ENCODE measurements around the gene FHAD1. TPM values are rescaled to one million over a fixed set of nuclear protein-coding genes. Genes with fewer than 3 reads are reported as not detected.

FHAD1 gene
- total RNA-seq, 1 donor from 2014 or later = 2.1 TPM

DNA sequence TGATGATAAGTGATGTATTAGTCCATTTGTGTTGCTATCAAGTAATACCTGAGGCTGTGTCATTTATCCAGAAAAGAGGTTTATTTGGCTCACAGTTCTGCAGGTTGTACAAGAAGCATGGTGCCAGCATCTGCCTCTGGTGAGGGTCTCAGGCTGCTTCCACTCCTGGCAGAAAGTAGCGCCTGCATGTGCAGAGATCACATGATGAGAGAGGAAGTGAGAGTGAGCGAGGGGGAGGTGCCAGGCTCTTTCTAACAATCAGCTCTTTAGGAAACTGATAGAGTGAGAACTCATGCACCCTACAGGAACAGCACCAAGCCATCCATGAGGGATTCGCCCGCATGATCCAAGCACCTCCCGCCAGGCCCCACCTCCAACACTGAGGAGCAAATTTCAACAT is 2.2 kb upstream of the FHAD1 start:
- no peaks in the 10 kb centered on the region for H3K36me3 ChIP-seq (ENCODE audit: control insufficient read depth in 3 of 3, insufficient read depth in 3 of 3, low read length in 3 of 3)
- H3K4me3 ChIP-seq (ENCODE audit: low read length in 3 of 3) = no peak overlapping the region
- H3K27me3 ChIP-seq (ENCODE audit: control insufficient read depth in 3 of 3, insufficient read depth in 3 of 3, low read length in 3 of 3) = peaks cover 20 to 29% (median 23%) of the 10 kb centered on the region in 3 donors
- H3K9me3 ChIP-seq (ENCODE audit: control insufficient read depth in 3 of 3, low read length in 3 of 3) = no peaks in the 10 kb centered on the region
- peaks cover 0 to 2% (median 0%) of the 10 kb centered on the region in 3 donors for H3K4me1 ChIP-seq (ENCODE audit: control insufficient read depth in 3 of 3, insufficient read depth in 3 of 3, low read length in 3 of 3)
- no peak overlapping the region for H3K27ac ChIP-seq (ENCODE audit: low read depth, low read length)
- no peak overlapping the region for H3K9ac ChIP-seq (ENCODE audit: low read depth in 1 of 3, low read length in 3 of 3)

DNA sequence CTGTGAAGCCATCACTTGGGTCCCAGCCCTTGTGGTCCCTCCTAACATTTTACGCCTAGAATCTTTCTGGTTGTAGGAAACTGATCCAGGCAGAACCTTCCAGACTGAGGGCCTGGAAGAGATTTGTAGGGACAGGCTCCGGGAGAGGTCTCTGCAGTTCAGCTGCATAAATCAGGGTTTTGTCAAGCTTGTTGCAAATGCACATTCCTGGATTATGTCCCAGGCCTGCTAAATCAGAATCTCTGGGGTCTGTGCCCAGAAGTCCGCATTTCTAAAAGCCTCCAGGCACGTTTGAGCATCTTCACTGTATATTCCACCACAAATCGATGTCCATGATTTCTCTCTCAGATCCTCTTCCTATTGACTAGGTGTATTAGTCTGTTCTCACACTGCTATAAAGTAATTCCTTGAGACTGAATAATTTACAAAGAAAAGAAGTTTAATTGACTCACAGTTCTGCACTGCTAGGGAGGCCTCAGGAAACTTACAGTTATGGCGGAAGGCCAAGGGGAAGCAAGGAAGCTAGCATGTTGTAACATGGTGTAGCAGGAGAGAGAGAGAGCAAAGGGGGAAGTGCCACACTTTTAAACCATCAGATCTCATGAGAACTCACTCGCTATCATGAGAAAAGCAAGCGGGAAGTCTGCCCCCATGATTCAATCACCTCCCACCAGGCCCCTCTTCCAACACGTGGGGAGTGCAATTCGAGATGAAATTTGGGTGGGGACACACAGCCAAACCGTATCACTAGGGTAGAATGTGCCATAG is 1.2 kb upstream of the FHAD1 start:
- Histone ChIP-seq H3K27ac (ENCODE audit: low read depth, low read length) (no peak overlapping the region), H3K4me1 (ENCODE audit: control insufficient read depth in 3 of 3, insufficient read depth in 3 of 3, low read length in 3 of 3) (peaks cover 0 to 2% (median 0%) of the 10 kb centered on the region in 3 donors), H3K9ac (ENCODE audit: low read depth in 1 of 3, low read length in 3 of 3) (no peak overlapping the region), H3K9me3 (ENCODE audit: control insufficient read depth in 3 of 3, low read length in 3 of 3) (no peaks in the 10 kb centered on the region), H3K4me3 (ENCODE audit: low read length in 3 of 3) (no peak overlapping the region), H3K27me3 (ENCODE audit: control insufficient read depth in 3 of 3, insufficient read depth in 3 of 3, low read length in 3 of 3) (peaks cover 17 to 29% (median 27%) of the 10 kb centered on the region in 3 donors), H3K36me3 (ENCODE audit: control insufficient read depth in 3 of 3, insufficient read depth in 3 of 3, low read length in 3 of 3) (no peaks in the 10 kb centered on the region)

DNA sequence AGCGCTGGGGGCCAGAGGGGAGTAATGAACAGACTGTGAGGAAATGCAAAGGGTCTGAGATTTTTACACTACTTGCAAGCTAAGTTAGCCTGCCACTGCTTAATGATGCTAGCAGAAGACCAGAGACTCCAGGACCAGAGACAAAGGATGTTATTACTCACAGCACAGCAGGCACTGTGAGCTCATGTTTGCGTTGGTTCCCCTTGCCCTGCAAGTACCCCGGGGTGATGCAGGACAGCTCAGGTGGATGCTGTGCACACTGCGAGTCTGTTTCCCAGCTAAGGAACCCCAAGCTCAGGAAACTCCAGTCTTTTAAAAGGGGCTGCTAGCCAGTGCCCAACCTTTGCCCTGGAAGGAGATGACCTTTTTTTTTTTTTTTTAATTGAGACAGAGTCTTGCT is 1.2 kb downstream of the FHAD1 start:
- Histone ChIP-seq H3K4me3 (ENCODE audit: low read length in 3 of 3) (no peak overlapping the region), H3K27me3 (ENCODE audit: control insufficient read depth in 3 of 3, insufficient read depth in 3 of 3, low read length in 3 of 3) (peaks cover 23 to 34% (median 29%) of the 10 kb centered on the region in 3 donors), H3K36me3 (ENCODE audit: control insufficient read depth in 3 of 3, insufficient read depth in 3 of 3, low read length in 3 of 3) (no peaks in the 10 kb centered on the region), H3K9ac (ENCODE audit: low read depth in 1 of 3, low read length in 3 of 3) (no peak overlapping the region), H3K27ac (ENCODE audit: low read depth, low read length) (no peak overlapping the region), H3K4me1 (ENCODE audit: control insufficient read depth in 3 of 3, insufficient read depth in 3 of 3, low read length in 3 of 3) (peaks cover 0 to 2% (median 0%) of the 10 kb centered on the region in 3 donors), H3K9me3 (ENCODE audit: control insufficient read depth in 3 of 3, low read length in 3 of 3) (no peaks in the 10 kb centered on the region)

DNA sequence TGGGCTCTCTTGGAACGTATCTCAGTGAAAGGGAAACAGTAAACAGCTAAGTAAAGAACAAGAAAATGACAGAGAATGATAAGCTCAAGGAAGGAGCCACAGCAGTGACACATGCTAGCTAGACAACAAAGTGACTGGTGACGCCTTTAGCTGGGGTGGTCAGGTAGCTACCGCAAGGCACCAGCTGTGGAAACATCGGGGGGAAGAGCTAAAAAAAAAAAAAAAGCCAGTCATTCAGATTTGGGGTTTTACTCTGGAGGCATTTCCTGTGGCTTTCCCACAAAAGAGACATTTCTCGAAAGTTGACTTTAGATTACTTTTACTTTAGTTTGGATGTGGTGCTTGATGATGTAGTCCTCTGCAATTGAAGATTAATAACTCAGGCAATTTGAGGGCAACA is 2.1 kb downstream of the FHAD1 start:
- no peak overlapping the region for H3K9ac ChIP-seq (ENCODE audit: low read depth in 1 of 3, low read length in 3 of 3)
- no peaks in the 10 kb centered on the region for H3K36me3 ChIP-seq (ENCODE audit: control insufficient read depth in 3 of 3, insufficient read depth in 3 of 3, low read length in 3 of 3)
- H3K9me3 ChIP-seq (ENCODE audit: control insufficient read depth in 3 of 3, low read length in 3 of 3) = no peaks in the 10 kb centered on the region
- peaks cover 23 to 34% (median 29%) of the 10 kb centered on the region in 3 donors for H3K27me3 ChIP-seq (ENCODE audit: control insufficient read depth in 3 of 3, insufficient read depth in 3 of 3, low read length in 3 of 3)
- H3K4me1 ChIP-seq (ENCODE audit: control insufficient read depth in 3 of 3, insufficient read depth in 3 of 3, low read length in 3 of 3) = peaks cover 0 to 2% (median 0%) of the 10 kb centered on the region in 3 donors
- H3K27ac ChIP-seq (ENCODE audit: low read depth, low read length) = no peak overlapping the region
- no peak overlapping the region for H3K4me3 ChIP-seq (ENCODE audit: low read length in 3 of 3)

DNA sequence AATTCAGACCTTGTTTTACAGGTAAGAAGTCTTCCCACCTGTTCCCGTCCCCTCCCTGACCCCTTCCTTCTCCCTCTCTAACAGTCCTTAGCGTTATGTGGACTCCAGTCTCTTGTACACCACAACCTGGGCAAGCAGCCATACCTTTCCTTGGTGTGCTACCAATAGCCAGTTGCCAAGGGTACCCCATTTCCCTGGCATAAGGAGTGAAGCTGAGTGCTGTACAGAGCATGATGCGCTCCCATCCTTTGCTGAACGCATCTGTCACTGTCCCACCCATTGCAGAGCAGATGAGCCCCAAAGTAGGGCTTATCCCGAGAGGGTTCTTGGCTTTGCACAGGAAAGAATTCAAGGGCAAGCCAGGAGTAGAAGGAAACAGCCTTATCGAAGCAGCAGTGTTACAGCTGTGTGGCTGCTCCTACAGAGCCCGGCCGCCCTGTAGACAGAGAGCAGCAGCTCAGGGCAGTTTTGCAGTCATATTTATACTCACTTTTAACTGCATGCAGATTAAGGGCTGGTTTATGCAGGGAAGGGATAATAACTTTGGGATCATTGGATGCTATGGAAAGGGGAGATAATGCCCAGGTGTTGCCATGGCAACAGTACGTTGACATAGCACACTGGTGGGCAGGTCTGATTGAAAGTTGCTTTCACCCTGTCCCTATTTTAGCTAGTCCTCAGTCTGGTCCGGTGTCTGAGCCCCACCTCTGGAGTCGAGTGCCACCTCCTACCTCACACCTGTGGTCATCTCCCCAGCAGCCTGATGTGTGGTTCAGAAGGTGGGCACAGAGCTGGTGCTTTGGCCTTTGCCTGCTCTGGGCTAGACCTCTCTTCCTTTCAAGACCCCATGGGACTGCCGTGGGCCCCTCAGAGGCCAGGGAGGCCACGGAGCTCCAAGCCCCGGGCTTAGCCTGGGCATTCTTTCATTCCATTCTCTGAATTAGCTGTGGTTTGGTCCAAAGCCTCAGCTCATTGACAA is 5.1 kb downstream of the FHAD1 start:
- peaks cover 16 to 31% (median 19%) of the 10 kb centered on the region in 3 donors for H3K27me3 ChIP-seq (ENCODE audit: control insufficient read depth in 3 of 3, insufficient read depth in 3 of 3, low read length in 3 of 3)
- H3K4me3 ChIP-seq (ENCODE audit: low read length in 3 of 3) = no peak overlapping the region
- H3K4me1 ChIP-seq (ENCODE audit: control insufficient read depth in 3 of 3, insufficient read depth in 3 of 3, low read length in 3 of 3) = no peaks in the 10 kb centered on the region
- H3K9me3 ChIP-seq (ENCODE audit: control insufficient read depth in 3 of 3, low read length in 3 of 3) = no peaks in the 10 kb centered on the region
- no peak overlapping the region for H3K9ac ChIP-seq (ENCODE audit: low read depth in 1 of 3, low read length in 3 of 3)
- no peak overlapping the region for H3K27ac ChIP-seq (ENCODE audit: low read depth, low read length)
- H3K36me3 ChIP-seq (ENCODE audit: control insufficient read depth in 3 of 3, insufficient read depth in 3 of 3, low read length in 3 of 3) = no peaks in the 10 kb centered on the region

DNA sequence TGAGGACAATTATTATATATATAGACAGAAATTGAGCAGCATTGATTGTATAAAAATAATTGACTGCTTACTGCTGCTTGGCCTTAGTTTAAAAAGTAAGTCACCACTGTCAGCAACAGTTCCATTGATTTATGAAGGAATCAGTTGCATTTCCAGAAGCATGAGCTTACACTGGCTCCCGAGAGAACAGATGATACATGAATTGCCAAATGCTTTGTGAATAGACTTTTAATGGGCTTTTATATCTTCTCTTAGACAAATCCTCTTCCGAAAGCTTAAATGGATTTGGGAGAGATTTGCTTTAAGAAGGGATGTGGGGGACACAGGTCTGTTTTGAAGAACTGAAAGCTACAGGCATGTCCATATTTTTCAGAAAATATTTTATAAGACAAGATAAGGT is 7.5 kb downstream of the FHAD1 start:
- H3K27ac ChIP-seq (ENCODE audit: low read depth, low read length) = no peak overlapping the region
- no peak overlapping the region for H3K4me3 ChIP-seq (ENCODE audit: low read length in 3 of 3)
- no peaks in the 10 kb centered on the region for H3K9me3 ChIP-seq (ENCODE audit: control insufficient read depth in 3 of 3, low read length in 3 of 3)
- no peaks in the 10 kb centered on the region for H3K36me3 ChIP-seq (ENCODE audit: control insufficient read depth in 3 of 3, insufficient read depth in 3 of 3, low read length in 3 of 3)
- no peaks in the 10 kb centered on the region for H3K4me1 ChIP-seq (ENCODE audit: control insufficient read depth in 3 of 3, insufficient read depth in 3 of 3, low read length in 3 of 3)
- peaks cover 0 to 16% (median 6%) of the 10 kb centered on the region in 3 donors for H3K27me3 ChIP-seq (ENCODE audit: control insufficient read depth in 3 of 3, insufficient read depth in 3 of 3, low read length in 3 of 3)
- H3K9ac ChIP-seq (ENCODE audit: low read depth in 1 of 3, low read length in 3 of 3) = no peak overlapping the region

DNA sequence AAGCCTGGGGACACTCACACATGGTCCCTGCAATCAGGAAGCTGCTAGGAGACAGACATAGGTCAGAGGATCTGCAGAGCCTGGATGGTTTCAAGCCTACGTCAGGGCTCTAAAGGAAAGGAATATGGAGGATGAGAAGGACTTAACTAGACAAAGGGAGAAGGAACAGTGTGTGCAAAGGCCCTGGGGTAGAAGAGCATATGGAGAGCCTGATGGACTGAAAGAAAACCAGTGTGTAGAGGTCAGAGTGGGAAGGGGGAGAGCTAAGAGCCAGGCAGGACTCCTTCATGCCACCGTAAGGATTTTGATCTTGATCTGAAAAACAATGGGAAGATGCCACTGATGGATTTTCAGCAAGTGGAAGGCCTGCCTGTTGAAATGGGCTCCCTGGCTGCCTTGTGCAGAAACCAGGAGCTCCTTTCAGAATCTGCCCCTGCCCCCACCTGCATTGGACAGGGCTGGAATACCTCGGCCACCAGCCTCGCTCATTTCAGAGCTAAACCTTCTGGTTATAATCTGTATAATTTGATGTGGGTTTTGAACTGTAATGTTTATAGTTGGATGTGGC is 8.6 kb downstream of the FHAD1 start:
- H3K4me3 ChIP-seq (ENCODE audit: low read length in 3 of 3) = no peak overlapping the region
- no peak overlapping the region for H3K27ac ChIP-seq (ENCODE audit: low read depth, low read length)
- H3K9me3 ChIP-seq (ENCODE audit: control insufficient read depth in 3 of 3, low read length in 3 of 3) = no peaks in the 10 kb centered on the region
- no peak overlapping the region for H3K9ac ChIP-seq (ENCODE audit: low read depth in 1 of 3, low read length in 3 of 3)
- peaks cover 0 to 5% (median 0%) of the 10 kb centered on the region in 3 donors for H3K4me1 ChIP-seq (ENCODE audit: control insufficient read depth in 3 of 3, insufficient read depth in 3 of 3, low read length in 3 of 3)
- peaks cover 0 to 14% (median 6%) of the 10 kb centered on the region in 3 donors for H3K27me3 ChIP-seq (ENCODE audit: control insufficient read depth in 3 of 3, insufficient read depth in 3 of 3, low read length in 3 of 3)
- no peaks in the 10 kb centered on the region for H3K36me3 ChIP-seq (ENCODE audit: control insufficient read depth in 3 of 3, insufficient read depth in 3 of 3, low read length in 3 of 3)

DNA sequence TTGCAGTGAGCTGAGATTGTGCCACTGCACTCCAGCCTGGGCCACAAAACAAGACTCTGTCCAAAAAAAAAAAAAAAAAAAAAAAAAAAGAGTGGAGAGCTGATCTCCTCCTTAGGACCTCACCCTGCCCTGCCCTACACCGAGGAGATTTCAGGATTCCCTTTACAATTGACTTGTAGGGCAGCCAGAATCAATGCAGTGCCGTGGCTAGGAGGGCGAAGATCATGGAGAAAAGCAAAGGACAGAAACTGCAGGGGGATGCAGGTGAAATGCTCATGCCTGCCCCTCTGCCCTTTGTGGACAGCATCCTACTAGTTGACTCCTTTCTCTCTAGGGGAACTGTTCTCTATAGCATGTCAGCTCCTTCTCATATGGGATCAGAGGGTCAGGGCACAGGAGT is 9.6 kb downstream of the FHAD1 start:
- Histone ChIP-seq H3K9ac (ENCODE audit: low read depth in 1 of 3, low read length in 3 of 3) (no peak overlapping the region), H3K4me1 (ENCODE audit: control insufficient read depth in 3 of 3, insufficient read depth in 3 of 3, low read length in 3 of 3) (peaks cover 0 to 6% (median 0%) of the 10 kb centered on the region in 3 donors), H3K27me3 (ENCODE audit: control insufficient read depth in 3 of 3, insufficient read depth in 3 of 3, low read length in 3 of 3) (peaks cover 0 to 10% (median 6%) of the 10 kb centered on the region in 3 donors), H3K4me3 (ENCODE audit: low read length in 3 of 3) (no peak overlapping the region), H3K36me3 (ENCODE audit: control insufficient read depth in 3 of 3, insufficient read depth in 3 of 3, low read length in 3 of 3) (no peaks in the 10 kb centered on the region), H3K9me3 (ENCODE audit: control insufficient read depth in 3 of 3, low read length in 3 of 3) (no peaks in the 10 kb centered on the region), H3K27ac (ENCODE audit: low read depth, low read length) (no peak overlapping the region)

DNA sequence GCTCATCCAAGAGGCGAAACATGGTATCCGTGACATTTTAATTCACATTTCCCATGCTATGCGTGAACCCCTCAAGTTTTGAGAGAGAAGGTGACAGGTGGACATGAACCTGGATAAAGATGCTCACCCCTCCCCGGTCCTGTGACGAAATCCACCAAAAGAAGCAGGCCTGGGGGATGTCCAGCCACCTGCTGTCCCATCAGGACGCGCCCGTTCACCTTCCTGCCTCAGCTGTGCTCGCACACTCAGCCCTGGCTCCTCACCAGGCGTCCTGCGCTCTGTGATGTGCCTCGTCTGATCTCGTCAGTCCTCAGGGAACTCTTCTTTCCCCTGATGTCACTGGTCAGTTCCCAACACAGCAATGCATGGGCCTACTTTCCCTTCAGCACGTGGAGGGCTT is 10.3 kb downstream of the FHAD1 start:
- peaks cover 0 to 9% (median 0%) of the 10 kb centered on the region in 3 donors for H3K27me3 ChIP-seq (ENCODE audit: control insufficient read depth in 3 of 3, insufficient read depth in 3 of 3, low read length in 3 of 3)
- H3K9ac ChIP-seq (ENCODE audit: low read depth in 1 of 3, low read length in 3 of 3) = no peak overlapping the region
- H3K36me3 ChIP-seq (ENCODE audit: control insufficient read depth in 3 of 3, insufficient read depth in 3 of 3, low read length in 3 of 3) = no peaks in the 10 kb centered on the region
- H3K27ac ChIP-seq (ENCODE audit: low read depth, low read length) = no peak overlapping the region
- H3K4me1 ChIP-seq (ENCODE audit: control insufficient read depth in 3 of 3, insufficient read depth in 3 of 3, low read length in 3 of 3) = peaks cover 0 to 6% (median 0%) of the 10 kb centered on the region in 3 donors
- H3K9me3 ChIP-seq (ENCODE audit: control insufficient read depth in 3 of 3, low read length in 3 of 3) = no peaks in the 10 kb centered on the region
- H3K4me3 ChIP-seq (ENCODE audit: low read length in 3 of 3) = no peak overlapping the region
